HG03460 (cell line): ENCODE results near the gene HDHD2.

Source experiments
- ATAC-seq: cut with Tn5 transposase; IDR thresholded peaks from one replicate; pipeline ENCODE4 v1.9.1; 2021; ENCODE audit not compliant: unreplicated experiment

Gene HDHD2

GRCh38 chr18:47067648-47068047 lies 82.7 kb downstream of the HDHD2 start:
- no peak for ATAC-seq

- ATAC-seq, result no peak
Measured at GRCh38 chr18:47063096-47063495, 87.2 kb downstream of the HDHD2 start.

DNA sequence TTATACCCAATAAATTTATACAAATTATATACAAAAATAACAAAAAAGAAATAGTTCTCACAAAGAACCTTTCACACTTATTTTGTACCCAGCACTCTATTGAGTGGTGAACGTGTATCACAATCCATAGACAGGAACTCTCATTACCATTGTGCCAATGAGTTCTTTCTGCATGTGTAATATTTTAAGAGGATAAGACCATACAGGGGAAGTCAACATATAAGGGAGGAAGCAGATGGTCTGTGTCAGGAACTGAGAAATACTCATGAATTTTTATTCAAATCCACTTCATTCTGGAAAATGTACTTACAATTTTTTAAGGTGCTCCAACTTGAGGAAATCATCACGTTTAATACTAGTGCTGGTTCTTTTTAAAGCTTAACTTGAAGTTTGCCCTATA lies 87.8 kb downstream of the HDHD2 start:
- ATAC-seq, result no peak
